HepG2 (cell line): ENCODE measurements around the gene RNF6. TPM values are rescaled to one million over a fixed set of nuclear protein-coding genes. Genes with fewer than 3 reads are reported as not detected.

Experiments used
- FOXC1 ChIP-seq: sonication (generic); formaldehyde crosslinking; IDR thresholded peaks from 2 replicates; pipeline ENCODE4 v1.8.0; 2022; ENCODE audit warnings: mild to moderate bottlenecking, missing genetic modification reagents, borderline replicate concordance
- HOMEZ ChIP-seq: IDR thresholded peaks from 2 replicates; pipeline ENCODE4 v1.6.1; 2016; ENCODE audit warnings: low read depth
- KDM1A ChIP-seq: IDR thresholded peaks from 2 replicates; pipeline ENCODE4 v1.6.1; 2016; ENCODE audit warnings: missing compliant biosample characterization
- MEIS2 ChIP-seq: sonication (generic); formaldehyde crosslinking; IDR thresholded peaks from 2 replicates; pipeline ENCODE4 v1.9.0; 2021; ENCODE audit warnings: mild to moderate bottlenecking, missing genetic modification reagents
- MXD4 ChIP-seq: IDR thresholded peaks from 2 replicates; pipeline ENCODE4 v1.6.1; 2016; ENCODE audit warnings: mild to moderate bottlenecking, missing biosample characterization, missing genetic modification reagents
- MXI1 ChIP-seq: IDR thresholded peaks from 3 replicates; pipeline ENCODE4 v1.6.1; 2012; ENCODE audit warnings: low read depth, low read length, inconsistent platforms, borderline replicate concordance
- NCOA1 ChIP-seq: sonication (generic); formaldehyde crosslinking; IDR thresholded peaks from 2 replicates; pipeline ENCODE4 v1.9.0; 2021; ENCODE audit warnings: missing genetic modification reagents
- POGK ChIP-seq: sonication (generic); formaldehyde crosslinking; conservative IDR thresholded peaks from 2 replicates; pipeline ENCODE4 v1.8.0; 2022; ENCODE audit warnings: mild to moderate bottlenecking, moderate library complexity, missing genetic modification reagents
- RCOR2 ChIP-seq: IDR thresholded peaks from 2 replicates; pipeline ENCODE4 v1.6.1; 2016; ENCODE audit warnings: missing biosample characterization, missing genetic modification reagents
- ZNF234 ChIP-seq: sonication (generic); formaldehyde crosslinking; conservative IDR thresholded peaks from 2 replicates; pipeline ENCODE4 v1.5.1; 2020; ENCODE audit warnings: mild to moderate bottlenecking, missing genetic modification reagents
- ZNF503 ChIP-seq: sonication (generic); formaldehyde crosslinking; IDR thresholded peaks from 2 replicates; pipeline ENCODE4 v1.4.0; 2020; ENCODE audit warnings: missing genetic modification reagents
- ZNF567 ChIP-seq: sonication (generic); formaldehyde crosslinking; IDR thresholded peaks from 2 replicates; pipeline ENCODE4 v1.8.1; 2023; ENCODE audit warnings: mild to moderate bottlenecking, missing genetic modification reagents, borderline replicate concordance
- ZNF607 ChIP-seq: sonication (generic); formaldehyde crosslinking; IDR thresholded peaks from 2 replicates; pipeline ENCODE4 v1.5.1; 2020; ENCODE audit warnings: missing genetic modification reagents, mild to moderate bottlenecking, borderline replicate concordance
- ZNF609 ChIP-seq: sonication (generic); formaldehyde crosslinking; IDR thresholded peaks from 2 replicates; pipeline ENCODE4 v1.4.0; 2020; ENCODE audit warnings: mild to moderate bottlenecking, missing genetic modification reagents, borderline replicate concordance
- ZNF770 ChIP-seq: sonication (generic); formaldehyde crosslinking; IDR thresholded peaks from 2 replicates; pipeline ENCODE4 v1.5.0; 2020; ENCODE audit warnings: mild to moderate bottlenecking, missing genetic modification reagents
- ZNF891 ChIP-seq: sonication (generic); formaldehyde crosslinking; IDR thresholded peaks from 2 replicates; pipeline ENCODE4 v1.5.0; 2020; ENCODE audit warnings: mild to moderate bottlenecking, missing genetic modification reagents
- polyA plus RNA-seq, 8 experiments: library from polyadenylated mRNA; depleted of rRNA in 3 of 8; stranded (reverse) in 7 of 8; unstranded in 1 of 8; fragments of >200 nt; fragmentation: Illumina TruSeq in 4 of 8; extraction: Trizol in 4 of 8; gene quantifications; 2 replicates each; pipeline versions ENCODE4 v1.2.1 to v1.2.3, GENCODE V29; 2011 to 2016; ENCODE audit warnings: low read depth in 4 of 8, missing spikeins in 1 of 8, mixed read lengths in 1 of 8; ENCODE audit not compliant: insufficient read depth in 1 of 8
- total RNA-seq, 5 experiments: library from RNA; depleted of rRNA; stranded (reverse); fragments of >200 nt; fragmentation: Illumina TruSeq; extraction: Trizol; gene quantifications; 2 replicates each; pipeline ENCODE4 v1.2.3, GENCODE V29; 2016; ENCODE audit warnings: low read depth in 1 of 5

The RNF6 gene
- total and polyA plus RNA-seq, 2 of the 13 experiments (the other 11 are each of a cell fraction or from before 2014, with no cell fraction given): 14.6 to 36.8 TPM

- TF ChIP-seq ZNF503 (CRISPR knock-in tag) (no peak), ZNF891 (CRISPR knock-in tag) (0 out of 2 replicates have a peak, but pooled peaks have one; percentile 58), ZNF607 (CRISPR knock-in tag) (no peak), MXI1 (peak; percentile 64; the same call in 1 of the 3 replicates), MXD4 (peak; percentile 76), KDM1A (no peak), ZNF770 (CRISPR knock-in tag) (no peak), NCOA1 (CRISPR knock-in tag) (no peak), ZNF567 (no peak), FOXC1 (CRISPR knock-in tag) (peak; percentile 59; the same call in 1 of the 2 replicates), POGK (CRISPR knock-in tag) (peak; percentile 82), ZNF234 (CRISPR knock-in tag) (no peak), ZNF609 (CRISPR knock-in tag) (peak; percentile 24; the same call in 1 of the 2 replicates), HOMEZ (CRISPR knock-in tag) (no peak), RCOR2 (CRISPR knock-in tag) (no peak), MEIS2 (no peak)
Observed at GRCh38 chr13:26253787-26254582, 31.9 kb upstream of the RNF6 start, which contains the start of gene CDK8 (continued).
